Trophoblast cell (in vitro differentiated cells and primary cell): ENCODE results near the gene LRIF1.

Experiments
- DNase-seq, 2 donors: peaks; one replicate each; pipeline ENCODE4 v3.0.0-alpha.2; 2016
- H2AFZ ChIP-seq: 2 replicates; pipeline ENCODE4 v1.6.1; 2013; ENCODE audit warnings: low read length, moderate library complexity, mild to moderate bottlenecking; ENCODE audit not compliant: insufficient read depth, poor library complexity
- H2AK5ac ChIP-seq: 2 replicates; pipeline ENCODE4 v1.6.1; 2013; ENCODE audit warnings: mild to moderate bottlenecking, low read length
- H2BK120ac ChIP-seq: 2 replicates; pipeline ENCODE4 v1.6.1; 2013; ENCODE audit warnings: low read length, mild to moderate bottlenecking, moderate library complexity; ENCODE audit not compliant: insufficient read depth, poor library complexity
- H2BK12ac ChIP-seq: 2 replicates; pipeline ENCODE4 v1.6.1; 2013; ENCODE audit warnings: mild to moderate bottlenecking, low read length, moderate library complexity
- H2BK5ac ChIP-seq: 2 replicates; pipeline ENCODE4 v1.6.1; 2013; ENCODE audit warnings: low read length, low read depth, moderate library complexity, mild to moderate bottlenecking; ENCODE audit not compliant: poor library complexity
- H3K14ac ChIP-seq: 2 replicates; pipeline ENCODE4 v1.6.1; 2013; ENCODE audit warnings: mild to moderate bottlenecking, low read length
- H3K18ac ChIP-seq: 2 replicates; pipeline ENCODE4 v1.6.1; 2013; ENCODE audit warnings: mild to moderate bottlenecking, low read length
- H3K23ac ChIP-seq: 2 replicates; pipeline ENCODE4 v1.6.1; 2013; ENCODE audit warnings: low read length
- H3K27ac ChIP-seq: 2 replicates; pipeline ENCODE4 v1.5.1; 2013; ENCODE audit warnings: low read depth, mild to moderate bottlenecking, inconsistent platforms, low read length, moderate library complexity
- H3K27me3 ChIP-seq: 2 replicates; pipeline ENCODE4 v1.6.1; 2013; ENCODE audit warnings: inconsistent platforms, mild to moderate bottlenecking, low read length, moderate library complexity; ENCODE audit not compliant: insufficient read depth
- H3K36me3 ChIP-seq, 2 experiments: 1 replicate in 1 of 2; 2 replicates in 1 of 2; pipeline ENCODE4 v1.6.1; 2013; ENCODE audit warnings: low read length in 2 of 2, mild to moderate bottlenecking in 2 of 2, moderate library complexity in 1 of 2; ENCODE audit not compliant: insufficient read depth in 2 of 2, control insufficient read depth in 1 of 2
- H3K4ac ChIP-seq: 2 replicates; pipeline ENCODE4 v1.6.1; 2013; ENCODE audit warnings: low read depth, mild to moderate bottlenecking, low read length, moderate library complexity
- H3K4me1 ChIP-seq, 2 experiments: 1 replicate in 1 of 2; 2 replicates in 1 of 2; pipeline ENCODE4 v1.6.1; 2013; ENCODE audit warnings: low read length in 2 of 2, mild to moderate bottlenecking in 2 of 2, moderate library complexity in 1 of 2; ENCODE audit not compliant: insufficient read depth in 2 of 2, control insufficient read depth in 1 of 2
- H3K4me2 ChIP-seq: 2 replicates; pipeline ENCODE4 v1.6.1; 2013; ENCODE audit warnings: inconsistent platforms, mild to moderate bottlenecking, low read length, moderate library complexity
- H3K4me3 ChIP-seq: 2 replicates; pipeline ENCODE4 v1.5.1; 2013; ENCODE audit warnings: mild to moderate bottlenecking, low read depth, low read length, inconsistent platforms
- H3K79me1 ChIP-seq: one replicate; pipeline ENCODE4 v1.6.1; 2013; ENCODE audit warnings: low read length
- H3K79me2 ChIP-seq: 2 replicates; pipeline ENCODE4 v1.6.1; 2013; ENCODE audit warnings: low read length, mild to moderate bottlenecking; ENCODE audit not compliant: control insufficient read depth, insufficient read depth, poor library complexity
- H3K9ac ChIP-seq: 2 replicates; pipeline ENCODE4 v1.6.1; 2013; ENCODE audit warnings: mild to moderate bottlenecking, low read length
- H3K9me3 ChIP-seq: 2 replicates; pipeline ENCODE4 v1.6.1; 2013; ENCODE audit warnings: low read depth, mild to moderate bottlenecking, control low read depth, inconsistent platforms, low read length; ENCODE audit not compliant: insufficient read depth
- H4K12ac ChIP-seq: 2 replicates; pipeline ENCODE4 v1.6.1; 2013; ENCODE audit warnings: low read depth, mild to moderate bottlenecking, low read length, moderate library complexity
- H4K8ac ChIP-seq: 2 replicates; pipeline ENCODE4 v1.6.1; 2013; ENCODE audit warnings: low read depth, mild to moderate bottlenecking, low read length, moderate library complexity
- H4K91ac ChIP-seq: one replicate; pipeline ENCODE4 v1.6.1; 2013; ENCODE audit warnings: low read depth, mild to moderate bottlenecking, low read length, moderate library complexity
- WGBS: extraction: QIAGEN DNeasy Blood & Tissue Kit; methylation state at CpG from one replicate; pipeline ENCODE4 v1.1.7; 2013; ENCODE audit warnings: missing lambda C conversion rate; ENCODE audit not compliant: insufficient read length, insufficient coverage; ENCODE audit errors: extremely low coverage; 5-methylcytosine and 5-hydroxymethylcytosine counted together

The LRIF1 gene

DNA sequence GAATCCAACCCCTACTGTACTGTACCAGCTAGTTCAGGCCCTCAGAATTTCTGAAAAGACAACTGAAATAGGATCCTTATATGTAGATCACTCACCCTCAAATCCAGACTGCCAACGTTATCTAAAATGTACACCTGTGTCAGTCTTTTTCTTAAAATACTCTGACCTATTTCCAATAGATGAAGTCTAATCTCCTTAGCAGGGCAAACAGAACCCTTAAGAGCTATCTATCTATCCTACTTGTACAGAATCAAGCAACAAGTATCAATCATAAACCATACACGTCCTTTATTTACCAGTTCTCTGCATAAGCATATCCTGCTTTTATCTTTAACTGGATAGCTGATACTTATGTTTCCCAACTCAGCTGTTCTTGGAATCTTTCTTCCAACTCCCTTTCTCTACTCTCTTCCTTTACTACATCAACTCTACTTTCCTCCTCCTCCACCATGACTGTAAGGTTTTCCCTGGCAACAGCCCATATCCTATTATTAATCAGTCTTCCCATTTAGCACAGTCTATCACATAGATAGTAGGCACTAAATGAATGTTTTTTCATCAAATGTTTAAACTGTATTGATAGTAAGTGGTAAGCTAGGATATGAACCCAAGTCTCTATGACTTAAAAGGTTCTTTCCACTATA, 2.8 kb downstream of the LRIF1 start:
- Histone ChIP-seq H2AK5ac (no peak overlapping the region), H2AFZ (no peak overlapping the region), H2BK12ac (no peak overlapping the region), H3K4ac (no peak overlapping the region), H3K14ac (no peak overlapping the region), H3K4me2 (no peak overlapping the region), H3K23ac (no peak overlapping the region), H3K9me3 (peaks cover 4% of the 10 kb centered on the region), H3K18ac (no peak overlapping the region), H3K9ac (no peak overlapping the region), H3K36me3 (no peaks in the 10 kb centered on the region), H3K79me2 (no peaks in the 10 kb centered on the region), H3K27me3 (no peaks in the 10 kb centered on the region), H4K8ac (no peak overlapping the region), H2BK5ac (no peak overlapping the region), H3K79me1 (peaks cover 8% of the 10 kb centered on the region), H4K91ac (no peak overlapping the region), H3K4me1 (no peaks in the 10 kb centered on the region), H3K27ac (no peak overlapping the region), H2BK120ac (no peak overlapping the region), H3K4me3 (no peak overlapping the region), H4K12ac (no peak overlapping the region)
- no peak for DNase-seq
- WGBS, result no CpG with 5 or more reads among the region's 2 CpGs

GRCh38 chr1:110957798-110958197, 5.9 kb downstream of the LRIF1 start:
- no peaks in the 10 kb centered on the region for H3K9me3 ChIP-seq
- DNase-seq, result no peak
- H3K9ac ChIP-seq, result no peak overlapping the region
- no peak overlapping the region for H3K23ac ChIP-seq
- H3K14ac ChIP-seq, result no peak overlapping the region
- H2AFZ ChIP-seq, result no peak overlapping the region
- H3K36me3 ChIP-seq, result no peaks in the 10 kb centered on the region
- H3K79me1 ChIP-seq, result no peaks in the 10 kb centered on the region
- no peak overlapping the region for H4K91ac ChIP-seq
- no peaks in the 10 kb centered on the region for H3K27me3 ChIP-seq
- H2BK12ac ChIP-seq, result no peak overlapping the region
- no peak overlapping the region for H3K27ac ChIP-seq
- no peaks in the 10 kb centered on the region for H3K4me1 ChIP-seq
- 100% methylated on average over 2 of the region's 3 CpGs for WGBS
- H3K4me3 ChIP-seq, result no peak overlapping the region
- no peak overlapping the region for H2AK5ac ChIP-seq
- no peak overlapping the region for H2BK120ac ChIP-seq
- no peak overlapping the region for H3K18ac ChIP-seq
- no peak overlapping the region for H4K8ac ChIP-seq
- H3K79me2 ChIP-seq, result no peaks in the 10 kb centered on the region
- H4K12ac ChIP-seq, result no peak overlapping the region
- no peak overlapping the region for H2BK5ac ChIP-seq
- no peak overlapping the region for H3K4ac ChIP-seq
- H3K4me2 ChIP-seq, result no peak overlapping the region

GRCh38 chr1:110956586-110956985, 7.1 kb downstream of the LRIF1 start:
- H3K4me1 ChIP-seq, result no peaks in the 10 kb centered on the region
- H3K9me3 ChIP-seq, result no peaks in the 10 kb centered on the region
- no peak overlapping the region for H3K4me3 ChIP-seq
- H4K8ac ChIP-seq, result no peak overlapping the region
- H3K27ac ChIP-seq, result no peak overlapping the region
- H3K79me2 ChIP-seq, result no peaks in the 10 kb centered on the region
- WGBS, result no CpG with 5 or more reads among the region's 4 CpGs
- H3K9ac ChIP-seq, result no peak overlapping the region
- H2BK120ac ChIP-seq, result no peak overlapping the region
- H4K91ac ChIP-seq, result no peak overlapping the region
- no peak overlapping the region for H3K4me2 ChIP-seq
- no peak overlapping the region for H4K12ac ChIP-seq
- no peak overlapping the region for H2AFZ ChIP-seq
- no peak for DNase-seq
- no peak overlapping the region for H3K23ac ChIP-seq
- H2BK12ac ChIP-seq, result no peak overlapping the region
- no peaks in the 10 kb centered on the region for H3K79me1 ChIP-seq
- no peak overlapping the region for H2AK5ac ChIP-seq
- no peak overlapping the region for H2BK5ac ChIP-seq
- H3K14ac ChIP-seq, result no peak overlapping the region
- no peak overlapping the region for H3K18ac ChIP-seq
- H3K27me3 ChIP-seq, result no peaks in the 10 kb centered on the region
- no peaks in the 10 kb centered on the region for H3K36me3 ChIP-seq
- no peak overlapping the region for H3K4ac ChIP-seq

DNA sequence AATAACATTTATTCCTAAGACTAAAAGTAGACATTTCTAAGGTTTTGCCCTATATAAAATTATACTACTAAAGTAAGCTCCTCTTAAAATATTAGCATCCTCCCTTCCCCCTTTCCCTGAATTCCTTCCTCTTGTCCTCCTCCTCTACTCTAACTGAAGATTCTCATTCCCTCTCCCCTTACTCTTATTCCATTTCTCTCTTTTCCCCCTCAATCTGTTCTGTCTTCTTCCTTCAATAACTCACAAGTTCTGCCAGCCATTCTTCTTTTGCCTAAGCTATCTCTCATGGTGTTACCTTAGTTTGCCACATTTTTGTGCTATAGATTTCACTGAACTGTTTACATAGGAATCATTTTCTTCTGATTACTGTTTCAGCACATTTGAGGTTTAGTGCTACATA, 10.7 kb downstream of the LRIF1 start:
- no peak overlapping the region for H4K12ac ChIP-seq
- H3K4me1 ChIP-seq, result no peaks in the 10 kb centered on the region
- H3K4me2 ChIP-seq, result no peak overlapping the region
- no peaks in the 10 kb centered on the region for H3K27me3 ChIP-seq
- no peak overlapping the region for H4K8ac ChIP-seq
- H4K91ac ChIP-seq, result no peak overlapping the region
- no peak overlapping the region for H3K14ac ChIP-seq
- H3K9me3 ChIP-seq, result no peaks in the 10 kb centered on the region
- no peak overlapping the region for H2BK12ac ChIP-seq
- no peak overlapping the region for H3K18ac ChIP-seq
- no peak overlapping the region for H2BK120ac ChIP-seq
- no peak for DNase-seq
- H2BK5ac ChIP-seq, result no peak overlapping the region
- H2AK5ac ChIP-seq, result no peak overlapping the region
- H3K36me3 ChIP-seq, result peaks cover 0 to 5% of the 10 kb centered on the region in 2 experiments
- H3K4me3 ChIP-seq, result no peak overlapping the region
- no peak overlapping the region for H3K4ac ChIP-seq
- H3K79me1 ChIP-seq, result no peaks in the 10 kb centered on the region
- no peak overlapping the region for H3K23ac ChIP-seq
- H3K9ac ChIP-seq, result no peak overlapping the region
- H3K79me2 ChIP-seq, result no peaks in the 10 kb centered on the region
- H3K27ac ChIP-seq, result no peak overlapping the region
- no peak overlapping the region for H2AFZ ChIP-seq
